GM12878 (cell line): ENCODE results near the gene NPIPB6. TPM values are rescaled to one million over a fixed set of nuclear protein-coding genes. Genes with fewer than 3 reads are reported as not detected.

Experiments
- ATAC-seq: fragments of 200-7000 bp; cut with Tn5 transposase; 3 replicates; pipeline ENCODE4 v1.9.1; 2020; ENCODE audit warnings: mild to moderate bottlenecking, moderate library complexity
- BruUV-seq: library from RNA; stranded (reverse); fragments of 400-500 nt; replicated peaks from 2 replicates; lab custom pipeline; 2021; lab: Mats Ljungman, UMichigan
- CTCF ChIA-PET: fragments of 300-600 bp; sonication (Branson Sonifier 250); formaldehyde crosslinking; extraction: SDS; loops from one replicate; lab custom pipeline; 2021; ENCODE audit warnings: inconsistent platforms; lab: Yijun Ruan, JAX
- POLR2A ChIA-PET: fragments of 350-600 bp; formaldehyde crosslinking; extraction: SDS; loops from one replicate; lab custom pipeline; 2021; ENCODE audit warnings: inconsistent platforms; lab: Charles Lee
- RAD21 ChIA-PET: fragments of 300-600 bp; sonication (Branson Sonifier 250); formaldehyde crosslinking; loops from one replicate; lab custom pipeline; 2023; ENCODE audit warnings: antibody characterized with exemption; ENCODE audit not compliant: unreplicated experiment; lab: Charles Lee
- SMC1A ChIA-PET: fragments of 300-600 bp; sonication (Branson Sonifier 250); formaldehyde crosslinking; loops from one replicate; lab custom pipeline; 2023; ENCODE audit not compliant: unreplicated experiment, uncharacterized antibody; lab: Charles Lee
- DNase-seq: peaks from one replicate; pipeline ENCODE4 v3.0.0-alpha.2; 2011; ENCODE audit warnings: low read depth, low spot score
- FAIRE-seq: peaks from 3 replicates; lab custom pipeline; 2011; peaks lifted over from hg19 to GRCh38; lab: Jason Lieb, UNC
- H2AFZ ChIP-seq: 2 replicates; pipeline ENCODE4 v1.6.0; 2011; ENCODE audit warnings: low read depth, low read length, control low read depth; ENCODE audit not compliant: control insufficient read depth
- H3K27ac ChIP-seq: 2 replicates; pipeline ENCODE4 v1.5.1; 2011; ENCODE audit warnings: control low read depth; ENCODE audit not compliant: control insufficient read depth, insufficient read depth
- H3K27me3 ChIP-seq, 2 experiments: replicated peaks in 1 of 2; 2 replicates each; pipeline versions ENCODE4 v1.6.0 to v1.6.1; 2011; ENCODE audit warnings: low read length in 1 of 2; ENCODE audit not compliant: control insufficient read depth in 2 of 2, insufficient read depth in 2 of 2
- H3K36me3 ChIP-seq, 2 experiments: 2 replicates each; pipeline ENCODE4 v1.5.1; 2011; ENCODE audit warnings: low read length in 1 of 2; ENCODE audit not compliant: control insufficient read depth in 2 of 2, insufficient read depth in 2 of 2
- H3K4me1 ChIP-seq: 2 replicates; pipeline ENCODE4 v1.6.1; 2011; ENCODE audit warnings: mild to moderate bottlenecking, low read length, moderate library complexity, mixed read lengths; ENCODE audit not compliant: control insufficient read depth, insufficient read depth
- H3K4me2 ChIP-seq: 2 replicates; pipeline ENCODE4 v1.6.0; 2011; ENCODE audit warnings: control low read depth; ENCODE audit not compliant: control insufficient read depth, insufficient read depth
- H3K4me3 ChIP-seq: fragments of 200-600 bp; sonication (generic); 2 replicates; pipeline ENCODE4 v1.5.1; 2016
- H3K79me2 ChIP-seq: 2 replicates; pipeline ENCODE4 v1.6.0; 2011; ENCODE audit warnings: low read length; ENCODE audit not compliant: control insufficient read depth, insufficient read depth
- H3K9ac ChIP-seq: 2 replicates; pipeline ENCODE4 v1.8.0; 2011; ENCODE audit warnings: low read length, control low read depth, mixed read lengths; ENCODE audit not compliant: control insufficient read depth, insufficient read depth
- H3K9me3 ChIP-seq: replicated peaks from 3 replicates; pipeline ENCODE4 v1.5.1; 2011; ENCODE audit warnings: mild to moderate bottlenecking, low read length; ENCODE audit not compliant: control insufficient read depth, insufficient read depth
- H4K20me1 ChIP-seq: 2 replicates; pipeline ENCODE4 v1.6.0; 2011; ENCODE audit not compliant: control insufficient read depth, insufficient read depth
- JUND ChIP-seq: IDR thresholded peaks from 2 replicates; pipeline ENCODE4 v1.6.1; 2012; ENCODE audit warnings: low read depth, mild to moderate bottlenecking, low read length, improper control_type of control experiment, moderate library complexity
- NFYB ChIP-seq: IDR thresholded peaks from 2 replicates; pipeline ENCODE4 v1.6.1; 2011; ENCODE audit warnings: low read depth, mild to moderate bottlenecking, low read length, improper control_type of control experiment, moderate library complexity; ENCODE audit not compliant: insufficient read depth
- RELA ChIP-seq: fragments of 450-650 bp; IDR thresholded peaks from 2 replicates; pipeline ENCODE4 v1.8.0; 2014; ENCODE audit warnings: borderline replicate concordance; ENCODE audit not compliant: partially characterized antibody
- ZNF274 ChIP-seq: IDR thresholded peaks from one replicate; pipeline ENCODE4 v1.8.0; 2011; ENCODE audit not compliant: insufficient read length, insufficient read depth
- WGBS: methylation state at CpG from one replicate; pipeline ENCODE4 v1.1.6; 2016; ENCODE audit warnings: low lambda C conversion rate; ENCODE audit not compliant: insufficient replicate concordance, insufficient coverage; ENCODE audit errors: missing lambda C conversion rate; 5-methylcytosine and 5-hydroxymethylcytosine counted together
- in situ Hi-C: fragments of 300-500 bp; cut with MboI; formaldehyde crosslinking; loops from 9 replicates; pipeline ENCODE4 v1.14.3; 2018; ENCODE audit warnings: mixed read lengths
- intact Hi-C: fragments of 100-400 bp; cut with micrococcal nuclease; formaldehyde crosslinking; loops from one replicate; pipeline ENCODE4 v1.14.2; 2022; ENCODE audit not compliant: unreplicated experiment
- polyA plus RNA-seq, 11 experiments: library from polyadenylated mRNA; depleted of rRNA in 4 of 11; unstranded in 6 of 11; stranded (reverse) in 5 of 11; fragments of >200 nt; fragmentation: Nextera tagmentation in 4 of 11; fragmentation: Illumina TruSeq in 1 of 11; extraction: Ambion mirVana in 4 of 11; extraction: Trizol in 1 of 11; gene quantifications; 1 replicate in 1 of 11; 2 replicates in 10 of 11; pipeline versions ENCODE4 v1.2.1 to v1.2.3, GENCODE V29; 2011 to 2016; ENCODE audit warnings: inconsistent platforms in 2 of 11, missing spikeins in 2 of 11, low read depth in 1 of 11
- total RNA-seq, 4 experiments: library from RNA; depleted of rRNA in 3 of 4; stranded (reverse); fragments of >200 nt in 3 of 4; fragmentation: Illumina TruSeq in 1 of 4; extraction: Trizol in 1 of 4; gene quantifications; 2 replicates each; pipeline versions ENCODE4 v1.2.1 to v1.2.3, GENCODE V29; 2013 to 2021
- TF ChIP-seq, protein P1 (sequence below): fragments of 450-650 bp; IDR thresholded peaks from 2 replicates; pipeline ENCODE4 v1.6.1; 2017; ENCODE audit warnings: mild to moderate bottlenecking, moderate library complexity

NPIPB6 gene
- total and polyA plus RNA-seq, 10 of the 15 experiments (the other 5 are each of a cell fraction or from before 2014, with no cell fraction given) = 0.24 to 0.76 (median 0.44) TPM; not detected in 5

GRCh38 chr16:28295276-28295675, 68.0 kb downstream of the NPIPB6 start:
- Histone ChIP-seq H3K27me3 (peaks cover 0 to 11% of the 10 kb centered on the region in 2 experiments; a peak in 2 of 4 replicates), H3K4me2 (no peak overlapping the region), H3K4me3 (no peak overlapping the region), H3K79me2 (no peaks in the 10 kb centered on the region), H4K20me1 (no peaks in the 10 kb centered on the region), H3K4me1 (peaks cover 4% of the 10 kb centered on the region; the same call in 1 of the 2 replicates), H3K36me3 (no peaks in the 10 kb centered on the region), H3K27ac (no peak overlapping the region), H3K9ac (no peak overlapping the region), H3K9me3 (no peaks in the 10 kb centered on the region), H2AFZ (no peak overlapping the region)
- ATAC-seq (no peak), DNase-seq (no peak), FAIRE-seq (no peak)
- CTCF ChIA-PET = no interaction called here
- SMC1A ChIA-PET = no interaction called here
- POLR2A ChIA-PET = no interaction called here
- in situ Hi-C loops = no loop called here
- WGBS = 47% methylated on average over 11 of the region's 11 CpGs
- intact Hi-C loops = no loop called here
- RAD21 ChIA-PET = no interaction called here
- TF ChIP-seq NFYB (no peak), RELA (no peak), ZNF274 (no peak), JUND (no peak)
- TF ChIP-seq, protein P1, sequence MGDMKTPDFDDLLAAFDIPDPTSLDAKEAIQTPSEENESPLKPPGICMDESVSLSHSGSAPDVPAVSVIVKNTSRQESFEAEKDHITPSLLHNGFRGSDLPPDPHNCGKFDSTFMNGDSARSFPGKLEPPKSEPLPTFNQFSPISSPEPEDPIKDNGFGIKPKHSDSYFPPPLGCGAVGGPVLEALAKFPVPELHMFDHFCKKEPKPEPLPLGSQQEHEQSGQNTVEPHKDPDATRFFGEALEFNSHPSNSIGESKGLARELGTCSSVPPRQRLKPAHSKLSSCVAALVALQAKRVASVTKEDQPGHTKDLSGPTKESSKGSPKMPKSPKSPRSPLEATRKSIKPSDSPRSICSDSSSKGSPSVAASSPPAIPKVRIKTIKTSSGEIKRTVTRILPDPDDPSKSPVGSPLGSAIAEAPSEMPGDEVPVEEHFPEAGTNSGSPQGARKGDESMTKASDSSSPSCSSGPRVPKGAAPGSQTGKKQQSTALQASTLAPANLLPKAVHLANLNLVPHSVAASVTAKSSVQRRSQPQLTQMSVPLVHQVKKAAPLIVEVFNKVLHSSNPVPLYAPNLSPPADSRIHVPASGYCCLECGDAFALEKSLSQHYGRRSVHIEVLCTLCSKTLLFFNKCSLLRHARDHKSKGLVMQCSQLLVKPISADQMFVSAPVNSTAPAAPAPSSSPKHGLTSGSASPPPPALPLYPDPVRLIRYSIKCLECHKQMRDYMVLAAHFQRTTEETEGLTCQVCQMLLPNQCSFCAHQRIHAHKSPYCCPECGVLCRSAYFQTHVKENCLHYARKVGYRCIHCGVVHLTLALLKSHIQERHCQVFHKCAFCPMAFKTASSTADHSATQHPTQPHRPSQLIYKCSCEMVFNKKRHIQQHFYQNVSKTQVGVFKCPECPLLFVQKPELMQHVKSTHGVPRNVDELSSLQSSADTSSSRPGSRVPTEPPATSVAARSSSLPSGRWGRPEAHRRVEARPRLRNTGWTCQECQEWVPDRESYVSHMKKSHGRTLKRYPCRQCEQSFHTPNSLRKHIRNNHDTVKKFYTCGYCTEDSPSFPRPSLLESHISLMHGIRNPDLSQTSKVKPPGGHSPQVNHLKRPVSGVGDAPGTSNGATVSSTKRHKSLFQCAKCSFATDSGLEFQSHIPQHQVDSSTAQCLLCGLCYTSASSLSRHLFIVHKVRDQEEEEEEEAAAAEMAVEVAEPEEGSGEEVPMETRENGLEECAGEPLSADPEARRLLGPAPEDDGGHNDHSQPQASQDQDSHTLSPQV = no peak
- no TSS peak for BruUV-seq
